Measurements from ENCODE around the gene B3GALNT1.
"Not testable (repeated sequence)": the region's sequence is repeated elsewhere in the genome, so short reads cannot be mapped to it uniquely, and the experiment has no call there.

B3GALNT1 gene

GRCh38 chr3:161073181-161073580, 32.0 kb downstream of the B3GALNT1 start:
- no peak for DNase-seq

- no peak for DNase-seq
These were observed 32.4 kb downstream of the B3GALNT1 start for GRCh38 chr3:161072751-161073150.

GRCh38 chr3:161072211-161072621, 32.9 kb downstream of the B3GALNT1 start:
- DNase-seq = no peak

- no peak for DNase-seq
These were observed 34.0 kb downstream of the B3GALNT1 start for GRCh38 chr3:161070980-161071663.

- DNase-seq = no peak
These were observed 34.8 kb downstream of the B3GALNT1 start for GRCh38 chr3:161070252-161070930.

GRCh38 chr3:161069511-161070251, 35.5 kb downstream of the B3GALNT1 start:
- DNase-seq = no peak

GRCh38 chr3:161067335-161067734, 37.8 kb downstream of the B3GALNT1 start:
- DNase-seq = no peak

GRCh38 chr3:161066930-161067329, 38.2 kb downstream of the B3GALNT1 start:
- DNase-seq = no peak

- no peak for DNase-seq
These were observed 40.7 kb downstream of the B3GALNT1 start for GRCh38 chr3:161064413-161064812.

GRCh38 chr3:161054860-161055604, 50.1 kb downstream of the B3GALNT1 start:
- no peak for DNase-seq

- no peak for DNase-seq
These were observed 53.3 kb downstream of the B3GALNT1 start for GRCh38 chr3:161051856-161052255.

GRCh38 chr3:161050935-161051334, 54.2 kb downstream of the B3GALNT1 start:
- DNase-seq = no peak

- no peak for DNase-seq
These were observed 55.4 kb downstream of the B3GALNT1 start for GRCh38 chr3:161049683-161050248.

- no peak for DNase-seq
These were observed 61.7 kb downstream of the B3GALNT1 start for GRCh38 chr3:161043336-161044035.

GRCh38 chr3:161042023-161042501, 63.1 kb downstream of the B3GALNT1 start:
- no peak for DNase-seq

- no peak for DNase-seq
These were observed 66.4 kb downstream of the B3GALNT1 start for GRCh38 chr3:161038725-161039124.

GRCh38 chr3:161035711-161036110, 69.4 kb downstream of the B3GALNT1 start:
- DNase-seq = no peak

- DNase-seq = not testable (repeated sequence)
These were observed 70.1 kb downstream of the B3GALNT1 start for GRCh38 chr3:161034913-161035550.
